Measurements from ENCODE around the gene ITGBL1.

ITGBL1 gene

DNA sequence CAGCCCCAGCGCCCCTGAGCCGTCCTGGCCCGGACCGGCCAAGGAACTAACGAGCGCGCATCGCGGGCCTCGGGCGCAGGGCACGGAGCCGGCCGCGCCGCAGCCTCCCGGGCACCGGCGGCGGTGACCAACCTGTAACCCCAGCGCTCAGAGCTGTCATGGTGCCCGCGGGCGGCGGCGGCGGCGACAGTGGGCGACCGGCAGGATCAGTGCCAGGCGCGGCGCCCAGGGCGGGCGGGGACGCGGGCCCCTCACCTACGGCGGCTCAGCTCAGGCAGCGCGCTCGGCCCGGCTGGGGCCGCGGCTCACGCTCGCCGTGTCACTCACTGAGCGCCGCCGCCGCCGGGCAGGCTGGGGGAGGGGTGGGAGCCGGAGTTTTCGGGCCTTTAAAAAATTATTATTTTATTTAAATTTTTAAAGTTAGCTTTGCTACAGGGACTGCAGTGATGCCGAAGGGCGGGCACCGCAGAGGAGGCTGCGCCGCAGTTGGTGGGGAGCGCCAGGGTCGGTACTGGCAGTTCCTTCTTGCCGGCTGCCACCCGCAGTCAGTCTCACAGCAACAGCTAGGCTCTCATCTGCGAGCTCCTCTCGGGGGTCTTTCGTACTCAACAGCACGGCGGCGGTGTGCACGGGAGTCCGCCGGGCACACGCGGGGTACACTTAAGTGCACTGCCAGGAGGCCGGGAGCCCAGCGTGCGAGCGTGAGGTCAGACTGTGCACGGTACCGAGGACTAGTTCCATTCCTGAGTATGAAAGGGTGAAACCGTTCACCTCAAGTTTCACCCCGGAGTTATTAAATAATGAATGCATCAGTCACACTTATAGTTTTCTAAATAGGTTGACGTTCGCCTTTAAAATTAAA, 36.1 kb upstream of the ITGBL1 start, which contains the start of gene NALCN:
Gene NALCN, minus strand, starts transcription at position 328 of the 862 bp plus-strand sequence. CDS start 17,382 bp downstream, outside the sequence.
- H3K27ac ChIP-seq, result no peak within 1 kb of the TSS
- TF ChIP-seq, protein P1, sequence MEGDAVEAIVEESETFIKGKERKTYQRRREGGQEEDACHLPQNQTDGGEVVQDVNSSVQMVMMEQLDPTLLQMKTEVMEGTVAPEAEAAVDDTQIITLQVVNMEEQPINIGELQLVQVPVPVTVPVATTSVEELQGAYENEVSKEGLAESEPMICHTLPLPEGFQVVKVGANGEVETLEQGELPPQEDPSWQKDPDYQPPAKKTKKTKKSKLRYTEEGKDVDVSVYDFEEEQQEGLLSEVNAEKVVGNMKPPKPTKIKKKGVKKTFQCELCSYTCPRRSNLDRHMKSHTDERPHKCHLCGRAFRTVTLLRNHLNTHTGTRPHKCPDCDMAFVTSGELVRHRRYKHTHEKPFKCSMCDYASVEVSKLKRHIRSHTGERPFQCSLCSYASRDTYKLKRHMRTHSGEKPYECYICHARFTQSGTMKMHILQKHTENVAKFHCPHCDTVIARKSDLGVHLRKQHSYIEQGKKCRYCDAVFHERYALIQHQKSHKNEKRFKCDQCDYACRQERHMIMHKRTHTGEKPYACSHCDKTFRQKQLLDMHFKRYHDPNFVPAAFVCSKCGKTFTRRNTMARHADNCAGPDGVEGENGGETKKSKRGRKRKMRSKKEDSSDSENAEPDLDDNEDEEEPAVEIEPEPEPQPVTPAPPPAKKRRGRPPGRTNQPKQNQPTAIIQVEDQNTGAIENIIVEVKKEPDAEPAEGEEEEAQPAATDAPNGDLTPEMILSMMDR (conservative IDR thresholded peaks at IDR 0.05), result no peak

DNA sequence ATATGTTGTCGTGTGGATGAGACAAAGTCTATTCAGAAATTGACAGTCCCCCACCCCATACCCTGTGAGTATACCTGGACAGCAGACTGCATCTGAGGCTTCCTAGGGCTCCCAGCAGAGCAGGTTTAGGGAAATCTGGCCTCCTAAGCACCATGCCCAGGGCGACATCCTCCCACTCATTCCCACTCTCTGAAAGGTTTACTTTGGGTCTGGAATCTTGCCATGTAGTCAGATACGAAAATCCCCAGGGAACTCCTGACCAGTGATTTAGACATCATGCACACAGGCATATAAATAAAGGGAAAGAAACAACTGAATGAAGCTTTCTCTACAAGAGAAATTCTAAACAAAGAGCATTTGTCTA, 35.5 kb upstream of the ITGBL1 start:
- TF ChIP-seq, protein P1 (conservative IDR thresholded peaks at IDR 0.05), result no peak
- no peak overlapping the region for H3K27ac ChIP-seq

DNA sequence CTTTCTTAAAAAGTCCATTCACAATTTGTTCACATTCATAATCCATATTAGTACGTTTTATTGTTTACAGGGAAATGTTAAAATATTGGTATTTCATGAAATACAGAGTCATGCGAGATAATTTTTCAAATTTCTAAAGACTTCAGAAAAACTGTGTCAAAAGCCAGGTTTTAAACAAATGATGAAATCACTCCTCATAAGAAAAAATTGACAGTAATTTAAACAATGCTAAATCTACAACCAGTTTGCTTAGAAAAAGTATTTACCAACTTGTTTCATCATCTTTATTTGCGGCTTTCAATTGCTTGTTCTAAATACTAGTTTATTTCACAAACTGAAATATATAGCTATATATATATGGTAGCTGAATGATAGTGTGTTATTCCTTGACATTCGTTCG, 35.0 kb upstream of the ITGBL1 start:
- TF ChIP-seq, protein P1 (conservative IDR thresholded peaks at IDR 0.05), result no peak
- no peak overlapping the region for H3K27ac ChIP-seq

DNA sequence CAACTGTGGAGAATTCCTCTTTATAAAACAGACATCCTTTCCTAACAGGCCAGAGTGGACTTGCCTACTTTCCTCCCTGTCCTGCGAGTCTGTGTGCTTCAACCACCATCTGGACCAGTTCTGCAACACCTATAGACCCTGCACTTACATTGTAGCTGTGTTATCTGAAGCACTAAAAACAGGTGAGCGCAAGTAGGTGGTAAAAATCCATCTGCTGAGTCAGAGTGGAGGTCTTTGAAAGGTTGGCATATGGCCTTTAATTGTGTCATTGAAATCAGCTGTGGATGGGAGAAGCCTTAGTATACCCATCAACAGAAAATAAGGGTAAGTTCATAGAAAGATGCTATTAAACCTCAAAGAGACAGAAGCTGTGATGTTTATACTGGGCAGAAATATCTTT, 28.6 kb upstream of the ITGBL1 start:
- no peak overlapping the region for H3K27ac ChIP-seq
- TF ChIP-seq, protein P1 (conservative IDR thresholded peaks at IDR 0.05), result no peak

DNA sequence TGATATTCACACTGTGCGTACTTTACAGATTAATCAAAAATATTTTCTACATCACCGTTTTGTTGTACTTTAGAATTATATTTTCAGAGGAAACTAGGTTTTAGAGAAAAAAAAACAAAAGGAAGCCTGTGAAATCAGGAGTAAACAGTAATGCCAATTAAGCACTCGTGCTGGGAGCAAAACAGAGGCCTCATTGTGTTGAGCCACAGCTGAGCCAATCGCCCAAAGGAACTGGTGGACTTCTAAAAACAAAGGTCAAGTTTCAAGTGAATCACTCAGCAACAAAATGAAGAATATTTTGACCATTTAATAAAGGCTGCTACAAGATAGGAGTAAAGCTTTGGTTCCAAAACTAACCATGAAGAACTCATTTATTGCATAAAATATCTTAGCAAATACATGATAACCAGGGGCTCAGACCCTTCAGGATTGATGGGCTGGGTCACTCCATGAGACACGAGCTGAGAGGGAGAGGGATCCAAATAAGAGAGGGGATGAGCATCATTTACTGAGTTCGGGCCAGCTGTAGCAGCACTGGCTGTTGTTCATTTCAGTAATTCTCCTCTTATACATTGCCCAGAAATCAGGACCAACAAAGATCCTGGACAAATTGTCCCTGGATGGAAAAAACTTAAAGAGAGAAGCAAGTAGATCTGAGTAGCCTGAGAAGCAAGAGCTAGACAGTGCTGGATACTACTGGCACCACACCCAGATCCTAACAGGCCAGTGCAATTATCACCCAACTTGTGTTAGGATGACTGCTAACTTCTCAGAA, 27.9 kb upstream of the ITGBL1 start:
- TF ChIP-seq, protein P1 (conservative IDR thresholded peaks at IDR 0.05), result no peak
- no peak overlapping the region for H3K27ac ChIP-seq

DNA sequence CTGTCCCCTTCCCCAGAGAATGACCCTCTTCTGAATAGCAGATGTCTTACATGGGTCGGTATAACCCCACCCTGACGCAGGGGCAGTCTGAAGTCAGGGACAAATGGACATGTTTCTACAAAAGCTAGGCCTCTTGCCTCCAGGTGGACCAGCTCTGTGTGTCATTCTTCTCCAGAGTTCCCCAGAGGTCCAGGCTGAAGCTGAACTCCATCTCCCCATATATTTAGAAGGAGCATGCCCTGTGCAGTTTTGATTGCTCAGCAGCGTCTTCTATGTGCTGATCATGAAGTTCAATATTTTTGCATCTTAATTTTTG, 27.4 kb upstream of the ITGBL1 start:
- H3K27ac ChIP-seq, result no peak overlapping the region
- TF ChIP-seq, protein P1 (conservative IDR thresholded peaks at IDR 0.05), result no peak

DNA sequence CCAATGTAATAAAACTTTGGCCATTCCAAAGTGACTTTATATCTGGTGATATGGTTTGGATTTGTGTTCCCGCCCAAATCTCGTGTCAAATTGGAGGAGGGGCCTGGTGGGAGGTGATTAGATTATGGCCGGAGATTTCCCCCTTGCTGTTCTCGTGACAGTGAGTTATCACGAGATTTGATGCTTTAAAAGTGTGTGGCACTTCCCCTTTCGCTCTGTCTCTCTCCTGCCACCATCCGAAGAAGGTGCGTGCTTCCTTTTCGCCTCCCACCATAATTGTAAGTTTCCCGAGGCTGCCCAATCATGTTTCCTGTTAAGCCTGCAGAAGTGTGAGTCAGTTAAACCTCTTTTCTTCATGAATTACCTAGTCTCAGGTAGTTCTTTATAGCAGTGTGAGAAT, 26.9 kb upstream of the ITGBL1 start:
- no peak overlapping the region for H3K27ac ChIP-seq
- TF ChIP-seq, protein P1 (conservative IDR thresholded peaks at IDR 0.05), result no peak
